GOT3 (cell line): ENCODE measurements around the gene PET100.

Experiments
- DNase-seq: peaks from one replicate; lab custom pipeline; 2025; ENCODE audit warnings: mixed read lengths; lab: John Stamatoyannopoulos, UW

Gene PET100

GRCh38 chr19:7612282-7613274 is 17.0 kb upstream of the PET100 start:
- DNase-seq: no peak

- no peak for DNase-seq
These were observed 14.5 kb upstream of the PET100 start for GRCh38 chr19:7614859-7615741.

- DNase-seq: no peak
These were observed 12.4 kb upstream of the PET100 start for GRCh38 chr19:7617172-7617571.

- no peak for DNase-seq
These were observed 11.9 kb upstream of the PET100 start for GRCh38 chr19:7617735-7618134.

GRCh38 chr19:7618348-7618747 is 11.2 kb upstream of the PET100 start:
- no peak for DNase-seq

GRCh38 chr19:7618771-7619510 is 10.7 kb upstream of the PET100 start:
- DNase-seq: no peak

GRCh38 chr19:7619671-7620441 is 9.7 kb upstream of the PET100 start:
- no peak for DNase-seq

GRCh38 chr19:7620442-7621412 is 8.9 kb upstream of the PET100 start:
- DNase-seq: no peak

- DNase-seq: no peak
These were observed 6.5 kb upstream of the PET100 start for GRCh38 chr19:7622933-7623685.

- no peak for DNase-seq
These were observed 5.6 kb upstream of the PET100 start for GRCh38 chr19:7623725-7624603.

GRCh38 chr19:7624810-7625209 is 4.8 kb upstream of the PET100 start:
- no peak for DNase-seq

- no peak for DNase-seq
These were observed 3.7 kb upstream of the PET100 start for GRCh38 chr19:7625763-7626372.

- no peak for DNase-seq
These were observed 2.4 kb upstream of the PET100 start for GRCh38 chr19:7627166-7627565.

GRCh38 chr19:7628589-7629311 is 843 bp upstream of the PET100 start:
- no peak for DNase-seq

GRCh38 chr19:7631577-7631976 is 2.0 kb downstream of the PET100 start:
- no peak for DNase-seq

- DNase-seq: no peak
These were observed 3.0 kb downstream of the PET100 start for GRCh38 chr19:7632340-7633203.
